Colonic mucosa (tissue), 4 donors: ENCODE results near the gene TSHZ1. TPM values are rescaled to one million over a fixed set of nuclear protein-coding genes. Genes with fewer than 3 reads are reported as not detected.

Experiments used
- DNase-seq: peaks from one replicate; pipeline ENCODE4 v3.0.0-alpha.2; 2020
- H3K27ac ChIP-seq: fragments of 200-600 bp; one replicate; pipeline ENCODE4 v1.8.0; 2021
- H3K27me3 ChIP-seq: fragments of 200-600 bp; one replicate; pipeline ENCODE4 v1.8.0; 2021
- H3K36me3 ChIP-seq: fragments of 200-600 bp; one replicate; pipeline ENCODE4 v1.8.0; 2021
- H3K4me1 ChIP-seq: fragments of 200-600 bp; one replicate; pipeline ENCODE4 v1.8.0; 2021; ENCODE audit warnings: mild to moderate bottlenecking
- H3K4me3 ChIP-seq: fragments of 200-600 bp; one replicate; pipeline ENCODE4 v1.8.0; 2021
- H3K9ac ChIP-seq, 2 donors: one replicate each; pipeline ENCODE4 v1.7.0; 2013; ENCODE audit warnings: control low read depth in 2 of 2, low read depth in 2 of 2, low read length in 2 of 2
- H3K9me3 ChIP-seq: fragments of 200-600 bp; one replicate; pipeline ENCODE4 v1.8.0; 2021
- intact Hi-C: fragments of 100-400 bp; cut with DNase I; formaldehyde crosslinking; loops from one replicate; pipeline ENCODE4 v1.14.1; 2022
- total RNA-seq, 2 donors: library from RNA; stranded (reverse); fragmentation: NEBNext Ultra II Directional in 1 of 2; extraction: Animal tissue kit (Norgen Biotek cat#: 25700) in 1 of 2; gene quantifications; one replicate each; pipeline ENCODE4 v1.2.1, GENCODE V29; 2021
- TF ChIP-seq, protein P1 (sequence below): fragments of 200-600 bp; IDR thresholded peaks from one replicate; pipeline ENCODE4 v1.8.0; 2022; ENCODE audit warnings: antibody characterized with exemption, mild to moderate bottlenecking
- donor health status: healthy.
- donor health status: DM: no; HTN: no; CAD: no.
- donor health status: DM: no; HTN: no; CAD: no.

The TSHZ1 gene
- total RNA-seq, 2 donors from 2014 or later = 16.6 to 34.3 TPM

DNA sequence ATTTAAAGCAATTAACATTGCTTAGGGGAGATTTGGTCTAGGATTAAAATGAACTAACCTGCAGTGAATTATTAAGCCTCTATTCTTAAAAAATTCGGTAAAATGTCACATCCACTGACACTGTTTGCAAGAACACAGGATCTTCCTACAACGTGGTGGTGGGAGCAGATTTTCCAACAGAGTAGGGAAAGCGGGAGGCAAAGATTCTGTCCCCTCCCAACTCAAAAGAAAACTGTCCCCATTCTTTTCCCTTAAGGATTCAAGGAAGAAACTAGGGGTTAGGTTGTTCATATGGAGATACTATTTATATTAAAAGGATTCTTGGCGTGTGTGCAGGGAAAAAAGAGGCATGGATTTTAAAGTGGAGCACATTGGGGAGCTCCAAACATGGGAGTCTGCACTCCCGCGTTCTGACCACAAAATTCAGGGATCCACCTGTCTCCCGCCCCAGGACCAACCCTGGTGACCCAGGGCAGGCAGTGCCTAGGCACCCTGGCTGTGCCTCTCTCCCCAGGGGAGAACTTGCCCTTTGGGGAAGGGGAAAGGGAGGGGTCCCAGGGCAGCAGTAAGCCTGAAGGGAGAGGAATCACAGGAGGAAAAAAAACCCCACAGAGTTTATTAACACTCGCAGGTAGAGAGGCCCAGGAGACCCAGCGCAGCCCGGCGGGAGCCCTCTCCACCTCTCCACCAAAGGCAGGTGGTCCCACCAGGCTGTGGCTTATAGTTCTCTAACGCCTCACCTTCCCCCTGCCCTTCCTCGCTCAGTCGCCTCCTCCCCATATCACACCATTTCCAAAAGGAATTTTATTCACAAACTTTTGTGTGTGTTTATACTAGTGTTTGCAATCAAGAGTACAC, 3.9 kb upstream of the TSHZ1 start:
- no peaks in the 10 kb centered on the region for H3K36me3 ChIP-seq
- DNase-seq = no peak

DNA sequence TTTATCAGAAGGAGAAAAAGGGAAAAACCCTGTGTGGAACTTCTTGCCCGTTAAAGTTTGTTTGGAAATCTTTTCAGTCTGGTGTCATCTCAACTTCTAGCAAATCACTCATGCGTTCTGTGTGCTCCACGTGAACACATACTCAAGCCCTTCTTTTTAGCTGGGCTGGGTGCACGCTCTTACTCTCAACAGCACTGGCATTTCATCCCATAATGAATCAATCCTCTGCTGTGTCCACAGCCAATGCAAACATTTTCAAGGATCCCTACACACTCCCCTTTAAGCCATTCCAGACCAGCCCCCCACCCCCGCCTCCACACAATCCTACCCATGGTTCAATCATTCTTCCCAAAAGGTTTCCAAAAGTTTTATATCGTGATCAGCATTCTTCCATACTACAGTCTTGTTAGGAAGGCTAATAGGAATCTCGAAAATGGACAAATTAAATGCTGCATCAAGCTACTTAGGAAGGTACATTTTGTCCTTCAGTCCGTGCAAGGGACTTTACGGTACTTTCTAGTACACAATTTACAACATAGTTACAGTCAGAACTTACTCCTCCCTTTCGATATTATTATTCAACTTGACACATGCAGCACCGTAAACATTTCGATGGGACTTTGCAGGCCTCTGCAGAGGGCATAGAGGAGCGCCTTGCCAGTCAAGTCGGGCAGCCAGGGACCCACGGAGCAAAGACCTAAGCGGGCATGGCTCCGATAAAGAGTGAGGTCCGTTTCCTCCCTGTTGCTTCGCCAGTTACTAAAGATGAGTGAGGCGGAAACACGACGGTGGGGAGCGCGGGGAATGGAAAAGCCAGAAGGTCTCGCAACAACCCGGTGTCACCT, 3.1 kb upstream of the TSHZ1 start:
- no peak for DNase-seq
- TF ChIP-seq, protein P1, sequence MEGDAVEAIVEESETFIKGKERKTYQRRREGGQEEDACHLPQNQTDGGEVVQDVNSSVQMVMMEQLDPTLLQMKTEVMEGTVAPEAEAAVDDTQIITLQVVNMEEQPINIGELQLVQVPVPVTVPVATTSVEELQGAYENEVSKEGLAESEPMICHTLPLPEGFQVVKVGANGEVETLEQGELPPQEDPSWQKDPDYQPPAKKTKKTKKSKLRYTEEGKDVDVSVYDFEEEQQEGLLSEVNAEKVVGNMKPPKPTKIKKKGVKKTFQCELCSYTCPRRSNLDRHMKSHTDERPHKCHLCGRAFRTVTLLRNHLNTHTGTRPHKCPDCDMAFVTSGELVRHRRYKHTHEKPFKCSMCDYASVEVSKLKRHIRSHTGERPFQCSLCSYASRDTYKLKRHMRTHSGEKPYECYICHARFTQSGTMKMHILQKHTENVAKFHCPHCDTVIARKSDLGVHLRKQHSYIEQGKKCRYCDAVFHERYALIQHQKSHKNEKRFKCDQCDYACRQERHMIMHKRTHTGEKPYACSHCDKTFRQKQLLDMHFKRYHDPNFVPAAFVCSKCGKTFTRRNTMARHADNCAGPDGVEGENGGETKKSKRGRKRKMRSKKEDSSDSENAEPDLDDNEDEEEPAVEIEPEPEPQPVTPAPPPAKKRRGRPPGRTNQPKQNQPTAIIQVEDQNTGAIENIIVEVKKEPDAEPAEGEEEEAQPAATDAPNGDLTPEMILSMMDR = no peak
- Histone ChIP-seq H3K9ac (peak overlapping the region; percentile 74 to 97), H3K27me3 (no peaks in the 10 kb centered on the region), H3K4me3 (peak overlapping the region; percentile 87), H3K27ac (peak overlapping the region; percentile 99), H3K36me3 (no peaks in the 10 kb centered on the region), H3K9me3 (no peaks in the 10 kb centered on the region), H3K4me1 (peaks cover 6% of the 10 kb centered on the region)
- intact Hi-C loops = no loop called here

More for the DNA sequence above, 3.9 kb upstream of the TSHZ1 start:
- TF ChIP-seq, protein P1 = no peak
- H3K4me1 ChIP-seq = peaks cover 6% of the 10 kb centered on the region
- H3K9ac ChIP-seq = peak overlapping the region; percentile 46 to 58
- intact Hi-C loops = no loop called here
- H3K4me3 ChIP-seq = peak overlapping the region; percentile 87
- no peaks in the 10 kb centered on the region for H3K9me3 ChIP-seq
- no peaks in the 10 kb centered on the region for H3K27me3 ChIP-seq
- peak overlapping the region; percentile 99 for H3K27ac ChIP-seq

DNA sequence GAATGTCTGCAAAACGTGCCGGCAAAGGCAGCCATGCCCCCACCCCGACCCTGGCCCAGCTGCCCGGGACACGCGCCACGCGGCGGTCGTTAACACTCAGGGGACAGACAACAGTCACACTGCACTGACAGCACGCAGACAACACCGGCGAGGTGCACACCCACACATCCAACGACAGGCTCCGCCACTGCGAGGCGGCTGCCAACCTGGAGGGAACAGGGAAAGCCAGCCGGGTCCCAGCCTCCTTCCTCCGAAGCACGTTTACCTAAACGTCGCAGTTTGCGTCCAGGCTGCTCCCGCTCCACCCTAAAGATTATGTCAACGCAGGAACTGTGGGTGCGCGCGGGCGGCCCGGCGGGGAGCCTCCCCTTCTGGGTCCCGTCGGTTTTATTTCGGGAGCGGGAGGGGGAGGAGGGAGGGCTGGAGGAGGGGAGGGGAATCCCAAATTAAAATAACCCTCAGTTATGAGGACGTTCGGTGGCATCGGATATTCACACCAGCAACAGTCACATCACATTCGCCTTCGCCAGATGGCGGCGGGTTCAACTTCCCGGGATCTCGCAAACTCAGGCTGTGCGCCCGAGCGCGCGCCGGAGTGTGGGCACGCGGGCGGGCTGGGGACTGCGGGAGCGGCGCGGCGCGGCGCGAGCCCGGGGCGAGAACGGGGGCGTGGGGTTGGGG, 2.3 kb upstream of the TSHZ1 start:
- Histone ChIP-seq H3K9me3 (no peaks in the 10 kb centered on the region), H3K4me3 (peak overlapping the region; percentile 87), H3K27ac (peak overlapping the region; percentile 99), H3K36me3 (no peaks in the 10 kb centered on the region), H3K4me1 (peaks cover 12% of the 10 kb centered on the region), H3K27me3 (no peaks in the 10 kb centered on the region), H3K9ac (peak overlapping the region; percentile 74 to 97)
- peak; percentile 75 for DNase-seq
- intact Hi-C loops = no loop called here
- TF ChIP-seq, protein P1 = no peak

DNA sequence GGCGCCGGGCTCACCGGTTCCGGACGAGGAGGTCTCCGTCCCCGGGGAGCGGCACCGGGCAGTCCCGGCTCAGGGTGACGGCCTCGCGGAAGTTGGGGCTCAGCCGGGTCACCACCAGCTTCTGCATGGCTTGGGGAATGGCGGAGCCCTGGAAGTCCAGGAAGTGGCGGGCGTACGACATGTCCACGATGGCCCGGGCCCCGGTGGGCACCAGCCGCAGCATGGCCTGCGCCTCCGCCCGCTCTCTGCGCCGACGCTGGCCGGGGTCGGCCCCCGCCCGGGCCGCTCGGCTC, 1.8 kb upstream of the TSHZ1 start:
- DNase-seq = no peak
- Histone ChIP-seq H3K4me1 (peaks cover 15% of the 10 kb centered on the region), H3K9ac (peak overlapping the region; percentile 74 to 97), H3K27me3 (no peaks in the 10 kb centered on the region), H3K27ac (peak overlapping the region; percentile 99), H3K9me3 (no peaks in the 10 kb centered on the region), H3K36me3 (no peaks in the 10 kb centered on the region), H3K4me3 (peak overlapping the region; percentile 87)
- TF ChIP-seq, protein P1 = no peak
- intact Hi-C loops = no loop called here
